ENCODE results near the gene CNIH2.
"Not testable (repeated sequence)": the region's sequence is repeated elsewhere in the genome, so short reads cannot be mapped to it uniquely, and the experiment has no call there.

Gene CNIH2

DNA sequence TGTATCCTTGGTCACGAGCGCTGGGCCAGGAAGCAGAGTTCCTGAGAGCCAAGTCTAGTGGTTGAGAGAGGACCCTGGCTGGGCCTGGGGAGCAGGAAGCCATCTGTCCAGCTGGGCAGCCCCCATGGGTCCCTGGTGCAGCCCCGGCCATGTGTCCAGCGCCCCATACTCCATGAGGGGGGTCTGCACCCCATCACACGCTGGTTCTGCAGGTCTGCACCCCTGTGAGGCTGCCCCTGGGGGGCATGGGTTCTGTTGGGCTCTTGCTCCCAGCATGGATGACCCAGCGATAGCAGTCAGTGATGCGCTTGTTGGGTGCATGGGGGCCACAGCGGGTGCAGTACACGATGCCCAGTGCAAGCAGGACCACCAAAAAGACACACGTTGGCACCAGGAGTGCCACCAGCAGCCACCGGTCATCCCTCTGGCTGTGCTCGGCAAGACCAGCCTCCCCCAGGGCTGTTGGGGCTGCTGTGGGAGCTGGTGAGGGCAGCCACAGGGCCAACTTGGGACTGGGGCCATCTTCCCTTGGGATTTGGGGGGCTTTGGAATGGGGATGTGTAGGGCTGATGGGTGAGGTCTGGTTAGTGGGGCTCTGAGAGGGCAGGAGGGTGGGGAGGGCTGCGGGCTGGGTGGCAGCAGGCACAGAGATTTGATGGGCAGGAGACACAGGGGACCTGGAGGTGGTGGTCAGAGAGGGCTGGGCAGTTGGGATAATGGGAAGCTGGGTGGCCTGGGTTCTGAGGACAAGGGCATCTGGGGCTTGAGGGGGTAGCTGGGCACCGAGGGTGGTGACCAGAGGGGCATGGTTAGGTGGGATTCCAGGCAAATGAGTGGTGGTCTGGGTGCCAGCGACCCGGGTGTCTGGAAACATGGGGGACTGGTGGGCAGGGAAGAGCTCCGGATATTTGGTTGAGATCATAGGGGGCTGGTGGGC, 36.9 kb downstream of the CNIH2 start:
- DNase-seq (ENCODE audit: low read depth in 2 of 2) = no peak

DNA sequence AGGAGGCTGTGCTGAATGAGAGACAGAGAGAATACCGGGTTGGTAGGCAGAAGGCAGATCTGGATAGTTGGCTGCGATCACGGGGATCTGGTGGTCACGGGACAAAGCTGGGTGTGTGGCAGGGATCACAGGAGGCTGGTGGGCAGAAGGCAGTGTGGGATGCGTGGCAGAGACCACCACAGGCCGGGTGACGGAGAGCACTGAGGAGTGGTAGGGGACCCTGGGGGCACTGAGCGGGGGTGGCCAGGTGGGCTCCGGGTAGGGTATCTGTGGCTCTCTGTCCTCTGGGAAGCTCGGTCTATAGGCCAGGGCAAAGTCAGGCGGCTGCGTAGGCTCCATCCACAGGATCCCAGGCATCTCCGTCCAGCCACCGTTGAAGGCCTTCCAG, 37.5 kb downstream of the CNIH2 start:
- DNase-seq (ENCODE audit: low read depth in 2 of 2) = no peak

DNA sequence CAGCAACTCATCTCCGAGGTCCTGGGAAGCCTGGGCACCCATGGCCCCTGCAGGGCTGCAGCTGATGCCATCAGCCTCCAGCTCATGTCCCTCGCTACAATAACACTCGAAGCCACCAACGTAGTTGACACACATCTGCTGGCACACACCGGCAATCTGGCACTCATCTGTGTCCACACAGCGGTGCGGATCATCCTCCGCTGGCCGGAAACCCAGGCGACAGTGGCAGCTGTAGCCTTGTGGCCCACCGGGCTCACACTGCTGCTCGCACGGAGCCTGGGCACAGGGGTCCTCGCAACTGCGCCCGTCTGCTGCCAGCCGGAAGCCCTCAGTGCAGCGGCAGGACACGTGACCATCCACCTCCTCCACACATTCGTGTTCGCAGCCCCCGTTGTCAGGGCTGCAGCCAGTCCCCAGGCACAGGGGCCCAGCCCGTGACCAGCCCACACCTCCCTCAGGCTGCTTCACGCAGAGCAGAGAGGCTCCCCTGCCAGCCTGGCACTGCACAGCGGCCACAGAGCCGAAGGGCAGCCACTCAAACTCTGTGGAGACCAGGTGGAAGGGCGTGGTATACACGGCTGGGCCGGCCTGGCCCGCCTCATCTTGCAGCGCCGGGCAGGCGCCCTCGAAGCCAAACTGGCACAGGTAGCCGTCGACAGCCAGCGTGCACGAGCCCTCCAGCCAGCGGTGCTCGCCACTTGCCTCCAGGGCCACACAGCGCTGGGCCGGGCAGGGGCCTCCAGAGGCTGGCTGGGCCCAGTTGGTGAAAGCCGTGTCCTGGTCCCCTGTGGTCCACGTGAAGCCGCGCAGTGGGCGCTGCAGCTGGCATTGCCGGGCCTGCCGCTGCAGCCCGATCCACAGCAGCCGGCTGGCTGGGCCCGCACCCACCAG, 38.2 kb downstream of the CNIH2 start:
- no peak for DNase-seq (ENCODE audit: low read depth in 2 of 2)

DNA sequence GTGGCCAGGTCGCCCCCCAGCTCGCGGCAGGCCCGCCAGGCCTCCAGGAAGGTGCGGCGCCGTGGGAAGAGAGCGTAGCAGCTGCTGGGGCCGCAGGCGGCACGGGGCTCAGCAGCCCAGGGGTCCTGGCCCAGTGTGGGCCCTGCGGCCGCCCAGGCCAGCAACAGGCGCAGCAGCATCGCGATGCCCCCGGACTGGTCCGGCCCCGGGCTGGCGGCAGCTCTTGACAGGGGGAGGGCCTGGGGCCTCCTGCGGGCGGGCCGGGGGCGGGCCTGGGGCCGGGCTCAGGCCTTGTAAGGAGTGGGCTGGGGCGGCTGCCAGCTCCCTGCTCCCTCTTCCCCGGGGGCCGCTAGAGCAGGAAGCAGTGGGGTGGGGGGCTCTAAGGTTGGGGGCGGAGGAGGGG, 38.9 kb downstream of the CNIH2 start, which contains the start of gene CD248:
CD248 (minus strand) TSS at position 196 of the 403 bp plus-strand sequence; CDS start at position 179, 17 bp downstream.
- no peak for DNase-seq (ENCODE audit: low read depth in 2 of 2)

DNA sequence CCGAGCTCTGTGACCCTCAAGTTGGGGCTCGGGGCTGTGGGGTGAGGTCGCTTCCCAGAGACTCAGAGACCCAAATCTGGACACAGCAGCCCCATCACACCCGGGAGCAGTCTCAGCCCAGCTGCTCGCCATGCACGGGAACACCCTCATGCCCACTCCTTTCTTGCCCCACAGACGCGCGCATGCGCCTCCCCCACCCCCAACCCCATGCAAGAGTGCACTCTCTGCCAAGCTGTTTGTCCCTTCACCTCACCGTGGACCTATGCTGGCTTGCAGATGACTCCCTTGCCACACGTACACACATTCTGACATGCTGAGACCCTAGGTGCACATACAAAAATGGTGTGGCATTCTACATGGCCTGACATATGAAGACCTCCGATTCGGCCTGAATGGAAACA, 39.3 kb downstream of the CNIH2 start:
- DNase-seq (ENCODE audit: low read depth in 2 of 2) = no peak

DNA sequence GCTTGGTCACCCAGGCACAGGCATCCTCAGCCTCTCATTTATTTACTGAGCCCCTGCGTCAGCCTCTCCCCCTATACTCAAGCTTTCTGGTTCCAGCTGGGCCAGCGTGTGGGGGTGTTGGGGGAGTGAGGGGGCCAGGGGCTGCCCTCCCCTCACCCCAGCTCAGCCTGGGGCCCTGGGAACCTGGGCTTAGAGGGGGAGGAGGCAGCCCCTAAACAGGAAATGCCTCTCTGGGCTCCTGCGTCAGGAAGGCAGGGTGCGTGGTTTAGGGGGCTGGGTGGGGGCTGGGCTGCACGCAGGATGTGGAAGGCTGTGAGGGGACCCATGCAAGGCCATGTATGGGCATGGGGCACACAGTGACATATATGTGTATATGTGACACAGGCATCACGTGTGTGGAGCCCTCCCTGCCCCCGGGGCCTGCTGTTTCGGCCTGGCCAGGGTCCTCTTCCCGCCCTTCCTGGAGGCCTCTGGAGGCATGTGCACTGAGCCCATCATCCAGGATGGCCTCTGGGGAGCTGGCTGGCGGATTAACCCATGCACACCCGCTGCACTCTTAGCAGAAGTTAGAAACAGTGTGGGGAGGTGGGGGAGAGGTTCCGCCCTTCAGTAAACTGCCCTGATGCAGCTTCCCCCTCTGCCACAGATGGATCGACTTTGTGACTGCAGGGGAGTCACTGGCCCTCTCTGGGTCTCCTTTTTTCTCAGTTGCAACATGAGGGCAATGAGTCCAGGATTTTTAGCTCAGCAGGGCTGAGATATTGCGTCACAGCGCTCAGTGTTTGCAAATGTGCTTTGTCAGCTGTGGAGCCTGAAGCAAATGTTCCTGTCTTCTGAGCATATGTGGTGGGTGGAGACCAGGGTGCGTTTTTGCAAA, 40.0 kb downstream of the CNIH2 start:
- no peak for DNase-seq (ENCODE audit: low read depth in 2 of 2)

DNA sequence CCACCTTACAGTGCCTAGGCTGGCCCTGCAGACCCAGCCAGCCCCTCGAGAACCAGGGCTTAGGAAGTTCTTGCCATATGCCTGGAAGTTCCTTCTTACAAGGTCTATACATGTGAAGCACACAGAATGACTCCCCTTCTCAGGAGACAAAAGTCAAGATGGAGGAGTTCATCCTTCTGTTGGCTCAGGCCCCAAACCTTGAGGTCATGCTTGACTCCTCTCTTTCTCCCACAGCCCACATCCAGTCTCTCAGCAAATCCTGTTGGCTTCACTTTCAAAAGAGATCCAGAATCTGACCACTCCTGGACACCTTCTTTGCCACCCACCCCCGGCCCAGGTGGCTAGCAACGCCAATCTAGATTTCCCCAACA, 40.6 kb downstream of the CNIH2 start:
- DNase-seq (ENCODE audit: low read depth in 2 of 2) = no peak

DNA sequence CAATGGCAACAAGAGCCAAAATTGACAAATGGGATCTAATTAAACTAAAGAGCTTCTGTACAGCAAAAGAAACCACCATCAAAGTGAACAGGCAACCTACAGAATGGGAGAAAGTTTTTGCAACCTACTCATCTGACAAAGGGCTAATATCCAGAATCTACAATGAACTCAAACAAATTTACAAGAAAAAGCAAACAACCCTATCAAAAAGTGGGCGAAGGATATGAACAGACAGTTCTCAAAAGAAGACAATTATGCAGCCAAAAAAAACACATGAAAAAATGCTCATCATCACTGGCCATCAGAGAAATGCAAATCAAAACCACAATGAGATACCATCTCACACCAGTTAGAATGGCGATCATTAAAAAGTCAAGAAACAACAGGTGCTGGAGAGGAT, 42.3 kb downstream of the CNIH2 start:
- not testable (repeated sequence) for DNase-seq (ENCODE audit: low read depth in 2 of 2)

DNA sequence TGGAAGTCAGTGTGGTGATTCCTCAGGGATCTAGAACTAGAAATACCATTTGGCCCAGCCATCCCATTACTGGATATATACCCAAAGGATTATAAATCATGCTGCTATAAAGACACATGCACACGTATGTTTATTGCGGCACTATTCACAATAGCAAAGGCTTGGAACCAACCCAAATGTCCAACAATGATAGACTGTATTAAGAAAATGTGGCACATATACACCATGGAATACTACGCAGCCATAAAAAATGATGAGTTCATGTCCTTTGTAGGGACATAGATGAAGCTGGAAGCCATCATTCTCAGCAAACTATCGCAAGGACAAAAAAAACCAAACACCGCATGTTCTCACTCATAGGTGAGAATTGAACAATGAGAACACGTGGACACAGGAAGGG, 42.8 kb downstream of the CNIH2 start:
- not testable (repeated sequence) for DNase-seq (ENCODE audit: low read depth in 2 of 2)

DNA sequence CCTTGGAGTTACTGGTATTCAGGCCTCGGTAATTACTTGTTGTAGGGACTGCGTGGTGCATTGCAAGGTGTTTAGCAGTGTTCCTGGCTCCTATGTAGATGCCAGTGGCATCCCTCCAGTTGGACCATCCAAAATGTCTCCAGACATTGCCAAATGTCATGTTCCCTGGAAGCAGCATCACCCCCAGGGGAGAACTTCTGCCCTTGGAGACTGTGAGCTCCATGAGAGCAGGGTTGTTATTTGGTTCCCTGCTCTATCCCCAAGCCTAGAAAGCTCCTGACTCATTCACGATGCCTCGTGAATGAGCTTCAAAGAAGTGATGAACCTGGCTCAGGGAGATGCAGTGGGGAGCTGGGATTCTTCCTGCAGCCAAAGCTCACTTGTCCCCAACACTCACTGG, 43.6 kb downstream of the CNIH2 start:
- no peak for DNase-seq (ENCODE audit: low read depth in 2 of 2)

DNA sequence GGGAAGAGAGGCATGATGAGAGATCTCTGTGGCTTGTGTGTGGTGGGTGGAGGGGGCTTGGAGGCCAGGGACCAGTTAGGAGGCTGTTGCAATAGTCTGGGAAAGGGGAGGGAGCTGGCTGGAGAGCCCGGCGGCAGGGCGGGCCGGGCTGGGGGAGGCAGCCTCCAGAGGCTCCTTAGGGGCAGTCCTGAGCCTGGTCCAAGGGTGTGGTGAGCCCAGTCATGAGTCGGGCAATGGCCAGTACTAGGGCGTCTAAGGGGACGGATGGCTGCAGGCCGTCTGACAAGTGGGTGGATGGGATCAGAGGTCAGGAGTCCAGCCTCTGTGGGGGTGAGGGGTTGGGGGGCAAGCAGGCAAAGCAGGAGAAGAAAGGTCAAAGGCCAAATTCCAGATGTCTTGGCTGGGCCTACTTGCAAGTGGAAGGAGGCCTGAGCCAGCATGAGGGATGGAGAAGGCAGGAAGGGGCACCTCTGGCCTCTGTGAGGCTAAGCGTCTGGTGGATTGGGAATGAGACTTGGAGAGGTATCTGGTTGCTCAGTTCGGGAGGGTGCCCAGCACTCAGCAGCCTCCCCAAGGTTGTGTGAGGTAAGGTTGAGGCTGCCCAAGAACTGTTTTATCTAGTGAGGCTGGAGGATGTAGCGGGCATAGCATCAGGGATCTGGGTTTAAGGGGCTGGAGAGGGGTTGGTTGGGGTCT, 44.9 kb downstream of the CNIH2 start:
- no peak for DNase-seq (ENCODE audit: low read depth in 2 of 2)

DNA sequence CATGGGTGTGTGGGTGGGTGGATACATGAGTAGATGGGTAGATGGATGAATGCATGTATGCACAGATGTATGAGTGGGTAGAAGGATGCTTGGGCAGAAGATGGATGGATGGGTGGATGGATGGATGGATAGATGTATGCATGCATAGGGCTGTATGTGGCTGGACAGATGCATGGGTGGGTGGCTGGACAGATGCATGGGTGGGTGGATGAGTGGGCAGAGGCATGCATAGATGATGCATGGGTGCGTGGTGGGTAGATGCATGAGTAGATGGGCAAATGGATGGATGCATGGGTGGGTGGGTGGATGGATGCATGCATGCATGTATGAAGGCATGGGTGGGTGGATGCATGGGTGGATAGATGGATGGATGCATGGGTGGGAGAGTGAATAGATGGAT, 45.7 kb downstream of the CNIH2 start:
- DNase-seq (ENCODE audit: low read depth in 2 of 2) = no peak

DNA sequence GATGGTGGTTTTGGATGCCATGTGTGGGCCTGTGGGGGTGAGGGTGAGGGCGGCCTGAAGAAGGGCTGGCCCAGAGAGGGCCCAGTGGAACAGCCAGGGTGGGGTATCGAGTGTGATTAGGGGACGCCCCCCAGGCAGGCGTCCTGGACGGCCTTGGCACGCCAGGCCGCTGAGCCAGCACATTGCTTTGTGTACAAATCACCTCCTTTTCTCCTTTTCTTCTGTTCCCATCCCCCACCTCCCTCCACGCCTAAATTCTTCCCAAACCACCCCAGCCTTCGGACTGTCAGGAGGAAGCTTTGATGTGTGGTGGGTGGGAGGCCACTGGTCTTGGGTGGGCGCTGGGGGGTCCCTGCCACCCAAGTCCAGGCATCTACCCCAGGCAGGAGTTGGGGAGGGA, 46.7 kb downstream of the CNIH2 start:
- no peak for DNase-seq (ENCODE audit: low read depth in 2 of 2)

DNA sequence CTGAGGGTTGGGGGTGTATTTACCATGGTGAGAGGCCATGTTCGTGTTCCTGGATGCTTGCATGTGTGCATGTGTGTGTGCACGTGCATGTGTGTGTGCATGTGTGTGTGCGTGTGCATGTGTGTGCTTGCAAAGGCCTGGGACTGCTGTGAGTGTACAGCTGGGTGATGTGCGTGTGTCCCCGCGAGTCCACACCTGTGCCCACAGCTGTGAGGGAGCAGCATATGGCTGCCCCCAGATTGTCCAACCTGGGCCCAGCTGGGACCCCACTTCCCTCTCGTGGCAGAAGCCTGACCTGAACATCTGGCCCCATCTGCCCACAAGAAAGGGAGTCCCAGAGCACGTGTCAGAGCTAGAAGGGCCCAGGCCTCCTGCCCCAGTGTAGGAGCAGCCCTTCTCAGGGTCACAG, 47.3 kb downstream of the CNIH2 start:
- no peak for DNase-seq (ENCODE audit: low read depth in 2 of 2)

DNA sequence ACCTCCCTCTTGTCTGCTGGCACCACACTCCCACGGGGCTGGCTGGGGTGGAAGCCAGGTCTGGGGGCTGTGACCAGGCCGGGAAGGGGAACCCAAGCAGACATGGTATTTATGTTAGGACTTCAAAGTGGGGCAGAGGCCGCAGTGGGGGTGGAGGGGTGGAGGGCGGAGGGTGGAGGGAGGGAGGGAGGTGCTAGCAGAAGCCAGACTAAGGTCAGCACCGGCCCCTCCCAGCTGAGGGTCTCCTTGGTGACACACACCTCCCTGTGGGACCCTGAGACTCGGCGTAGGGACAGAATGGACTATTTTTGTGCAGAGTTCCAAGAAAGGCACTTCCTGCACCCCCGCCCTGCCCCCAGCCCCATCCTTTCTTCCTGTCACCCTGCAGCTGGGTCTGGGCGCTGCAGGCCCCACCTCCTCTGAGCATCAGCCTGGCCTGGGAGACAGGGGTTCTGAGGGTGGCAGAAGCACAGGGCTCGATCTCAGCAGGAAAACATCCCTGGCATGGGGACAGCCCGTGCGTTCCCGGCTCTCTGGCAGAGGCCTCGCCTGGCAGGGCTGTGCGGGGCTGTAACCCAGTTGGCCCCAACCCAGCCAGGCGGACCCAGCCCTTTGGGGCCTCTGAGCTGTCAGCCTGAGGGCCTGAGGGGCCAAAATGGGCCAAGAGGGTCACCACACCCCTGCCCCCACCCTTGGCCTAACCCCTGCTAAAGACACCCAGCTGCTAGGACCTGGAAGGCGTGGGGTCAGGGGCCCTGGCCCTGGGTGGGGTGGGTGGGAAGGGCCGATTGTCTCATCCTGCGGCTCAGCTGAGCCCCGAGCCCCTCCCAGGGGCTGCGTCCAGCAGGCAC, 48.5 kb downstream of the CNIH2 start:
- DNase-seq (ENCODE audit: low read depth in 2 of 2) = no peak

DNA sequence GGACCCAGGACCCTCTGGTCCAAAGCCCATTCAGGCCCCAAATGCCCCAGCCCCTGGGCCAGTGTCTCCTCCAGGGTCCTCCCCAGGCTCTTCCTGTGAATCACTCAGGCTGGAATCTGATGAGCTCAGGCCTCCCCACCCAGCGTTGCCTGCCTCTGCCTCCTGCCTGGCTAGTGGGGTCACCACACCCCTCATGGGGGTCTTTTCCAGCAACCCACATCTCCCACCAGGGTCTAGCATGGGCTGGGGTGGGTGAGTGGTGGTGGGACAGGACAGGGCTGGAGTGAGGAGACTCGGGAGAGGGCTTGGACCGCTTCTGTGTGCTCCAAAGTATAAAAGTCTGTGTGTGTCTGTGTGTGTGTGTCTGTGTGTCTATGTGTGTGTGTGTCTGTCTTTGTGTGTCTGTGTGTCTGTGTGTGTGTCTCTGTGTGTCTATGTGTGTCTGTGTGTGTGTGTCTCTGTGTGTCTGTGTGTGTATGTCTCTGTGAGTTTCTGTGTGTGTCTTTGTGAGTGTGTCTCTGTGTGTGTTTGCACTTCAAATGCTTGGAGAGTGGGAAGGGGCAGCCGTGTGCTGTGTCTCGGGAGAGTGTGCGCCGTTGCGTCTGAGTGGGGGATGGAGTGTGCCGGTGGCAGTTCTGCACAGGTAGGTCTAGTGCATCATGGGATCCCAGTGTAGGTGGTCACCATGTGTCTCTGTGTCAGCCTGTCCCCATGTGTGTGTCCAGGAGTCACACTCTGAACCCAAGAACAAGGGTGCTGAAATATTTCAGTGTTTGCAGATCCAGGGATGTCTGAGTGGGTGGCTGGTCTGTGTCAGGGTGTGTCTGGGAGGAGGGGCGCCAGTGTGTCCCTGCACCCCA, 49.4 kb downstream of the CNIH2 start:
- DNase-seq (ENCODE audit: low read depth in 2 of 2) = no peak

DNA sequence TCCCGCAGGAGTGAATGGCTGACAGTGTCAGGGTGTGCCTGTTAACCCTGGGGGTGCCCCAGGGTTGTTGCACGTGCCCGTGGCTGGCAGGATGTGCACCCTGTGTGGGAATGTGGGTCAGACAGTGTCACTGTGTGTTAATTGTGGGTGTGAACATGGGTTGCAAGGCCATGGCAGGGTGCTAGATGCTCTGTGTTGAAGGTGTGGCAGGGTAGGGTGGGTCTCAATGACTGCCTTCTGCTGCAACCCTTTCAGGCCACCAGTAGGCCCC, 50.0 kb downstream of the CNIH2 start:
- no peak for DNase-seq (ENCODE audit: low read depth in 2 of 2)

DNA sequence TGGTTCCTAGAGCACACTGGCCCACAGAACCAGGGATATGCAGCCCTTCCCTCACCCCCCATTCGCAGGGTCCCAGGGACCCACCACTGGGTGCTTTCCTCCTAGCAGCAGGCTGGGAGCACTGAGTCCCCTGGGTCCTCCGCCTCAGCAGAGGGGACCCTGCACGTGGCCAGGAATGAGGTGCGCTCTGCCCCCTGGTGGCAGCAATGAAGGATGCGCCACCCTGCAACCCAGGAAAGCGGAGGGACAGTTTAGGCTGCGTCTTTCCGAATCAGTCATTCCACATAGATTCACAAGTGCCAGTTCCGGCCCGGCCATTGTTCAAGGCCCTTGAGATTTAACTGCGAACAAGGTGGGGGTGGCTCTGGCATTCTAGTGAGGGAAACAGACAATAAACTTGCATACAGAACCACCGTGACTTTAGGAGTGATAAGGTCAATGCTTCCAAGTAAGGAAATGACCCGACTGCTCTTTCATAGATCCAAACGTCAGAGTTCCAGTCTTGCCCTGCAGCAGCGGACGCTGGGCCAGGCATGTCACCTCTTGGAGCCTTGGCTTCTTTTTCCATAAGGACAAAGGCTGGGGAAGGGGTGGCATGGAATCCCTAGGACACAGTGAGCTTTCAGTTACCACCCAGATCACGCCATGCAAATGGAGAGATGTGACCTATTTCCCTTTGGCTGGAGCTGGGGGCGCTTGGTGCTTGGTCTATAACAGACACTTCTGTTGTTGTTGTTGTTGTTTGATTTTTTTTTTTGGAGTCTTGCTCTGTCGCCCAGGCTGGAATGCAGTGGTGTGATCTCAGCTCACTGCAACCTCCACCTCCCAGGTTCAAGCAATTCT, 50.5 kb downstream of the CNIH2 start:
- peak; percentile 77 to 80 for DNase-seq (ENCODE audit: low read depth in 2 of 2)

All from activated CD4-positive, alpha-beta T cell treated with anti-CD3 and anti-CD28 coated beads for 24 hours (primary cell).